ENCODE measurements around the gene BMP4.

DNA sequence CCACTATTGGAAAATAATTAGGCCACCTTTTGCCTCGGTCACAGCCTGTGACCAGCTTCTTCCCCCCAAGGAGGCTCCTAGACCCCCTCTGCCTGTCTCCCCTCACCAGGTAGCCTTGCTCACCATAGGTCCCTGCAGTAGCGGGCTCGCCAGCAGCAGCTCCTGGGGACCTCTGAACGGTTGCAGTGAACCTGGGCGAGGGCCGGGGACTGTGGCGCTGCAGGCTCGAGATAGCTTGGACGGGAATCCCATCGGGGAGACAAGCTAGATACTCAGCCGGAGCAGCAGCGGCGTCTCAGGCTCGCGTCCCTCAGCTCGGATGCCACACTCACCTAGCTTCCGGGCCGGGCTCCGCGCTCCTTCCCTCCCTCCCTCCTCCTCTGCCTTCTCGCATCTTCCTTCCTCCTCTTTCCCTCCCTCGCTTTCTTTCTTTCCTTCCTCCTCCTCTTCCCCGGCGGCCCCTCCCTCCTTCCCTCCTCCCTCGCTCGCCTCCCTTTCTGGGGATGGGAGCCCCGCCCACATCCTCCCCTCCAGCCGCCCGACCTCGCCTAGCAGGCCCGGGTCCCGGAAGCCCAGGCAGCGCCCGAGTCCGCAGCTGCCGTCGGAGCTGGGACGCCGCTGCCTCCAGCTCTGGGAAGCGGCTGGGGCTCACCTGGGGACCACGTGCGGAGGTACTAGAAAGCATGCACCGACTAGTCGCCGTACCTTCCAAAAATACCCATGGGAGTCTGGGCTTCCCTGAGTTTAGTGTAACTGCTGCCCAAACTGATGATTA, at the start of gene BMP4:
- TF ChIP-seq EZH2 (IDR thresholded peaks at IDR 0.05; ENCODE audit: insufficient read depth, poor library complexity, severe bottlenecking) (no peak), EZH2phosphoT487 (IDR thresholded peaks at IDR 0.05; ENCODE audit: insufficient read depth, low read depth) (no peak)

All from GM23248 (cell line).